ENCODE results near the gene MTCL1.
"Not testable (repeated sequence)": the region's sequence is repeated elsewhere in the genome, so short reads cannot be mapped to it uniquely, and the experiment has no call there.

Gene MTCL1

GRCh38 chr18:8754995-8755960, 49.9 kb downstream of the MTCL1 start:
- in situ Hi-C loops (cut with HindIII; ENCODE audit: low pct_ligation_motif_present, low pct_unique_long_range_greater_than_20kb, low sequenced_read_pairs), result no loop called here
- peak; percentile 59 for DNase-seq

GRCh38 chr18:8756571-8756970, 51.2 kb downstream of the MTCL1 start:
- in situ Hi-C loops (cut with HindIII; ENCODE audit: low pct_ligation_motif_present, low pct_unique_long_range_greater_than_20kb, low sequenced_read_pairs), result no loop called here
- no peak for DNase-seq

GRCh38 chr18:8757396-8757997, 52.1 kb downstream of the MTCL1 start:
- in situ Hi-C loops (cut with HindIII; ENCODE audit: low pct_ligation_motif_present, low pct_unique_long_range_greater_than_20kb, low sequenced_read_pairs), result no loop called here
- DNase-seq, result no peak

GRCh38 chr18:8758466-8758865, 53.1 kb downstream of the MTCL1 start:
- no peak for DNase-seq
- in situ Hi-C loops (cut with HindIII; ENCODE audit: low pct_ligation_motif_present, low pct_unique_long_range_greater_than_20kb, low sequenced_read_pairs), result no loop called here

GRCh38 chr18:8760984-8761383, 55.6 kb downstream of the MTCL1 start:
- DNase-seq, result no peak
- in situ Hi-C loops (cut with HindIII; ENCODE audit: low pct_ligation_motif_present, low pct_unique_long_range_greater_than_20kb, low sequenced_read_pairs), result no loop called here

GRCh38 chr18:8761535-8761934, 56.2 kb downstream of the MTCL1 start:
- DNase-seq; in situ Hi-C loops (cut with HindIII; ENCODE audit: low pct_ligation_motif_present, low pct_unique_long_range_greater_than_20kb, low sequenced_read_pairs): not testable (repeated sequence)

GRCh38 chr18:8762968-8763367, 57.6 kb downstream of the MTCL1 start:
- no peak for DNase-seq

GRCh38 chr18:8763611-8764010, 58.3 kb downstream of the MTCL1 start:
- DNase-seq, result no peak
- in situ Hi-C loops (cut with HindIII; ENCODE audit: low pct_ligation_motif_present, low pct_unique_long_range_greater_than_20kb, low sequenced_read_pairs), result no loop called here

More at GRCh38 chr18:8762968-8763367, 57.6 kb downstream of the MTCL1 start:
- in situ Hi-C loops (cut with HindIII; ENCODE audit: low pct_ligation_motif_present, low pct_unique_long_range_greater_than_20kb, low sequenced_read_pairs), result no loop called here

- no peak for DNase-seq
- in situ Hi-C loops (cut with HindIII; ENCODE audit: low pct_ligation_motif_present, low pct_unique_long_range_greater_than_20kb, low sequenced_read_pairs), result no loop called here
Observed at GRCh38 chr18:8765783-8766463, 60.6 kb downstream of the MTCL1 start.

- DNase-seq, result no peak
- in situ Hi-C loops (cut with HindIII; ENCODE audit: low pct_ligation_motif_present, low pct_unique_long_range_greater_than_20kb, low sequenced_read_pairs), result no loop called here
Observed at GRCh38 chr18:8766559-8767293, 61.4 kb downstream of the MTCL1 start.

GRCh38 chr18:8767340-8767739, 62.0 kb downstream of the MTCL1 start:
- in situ Hi-C loops (cut with HindIII; ENCODE audit: low pct_ligation_motif_present, low pct_unique_long_range_greater_than_20kb, low sequenced_read_pairs), result no loop called here
- no peak for DNase-seq

GRCh38 chr18:8769509-8770095, 64.2 kb downstream of the MTCL1 start:
- in situ Hi-C loops (cut with HindIII; ENCODE audit: low pct_ligation_motif_present, low pct_unique_long_range_greater_than_20kb, low sequenced_read_pairs), result no loop called here
- DNase-seq, result no peak

- no peak for DNase-seq
- in situ Hi-C loops (cut with HindIII; ENCODE audit: low pct_ligation_motif_present, low pct_unique_long_range_greater_than_20kb, low sequenced_read_pairs), result no loop called here
Observed at GRCh38 chr18:8770657-8771056, 65.3 kb downstream of the MTCL1 start.

- in situ Hi-C loops (cut with HindIII; ENCODE audit: low pct_ligation_motif_present, low pct_unique_long_range_greater_than_20kb, low sequenced_read_pairs), result no loop called here
- peak; percentile 46 for DNase-seq
Observed at GRCh38 chr18:8771930-8772329, 66.6 kb downstream of the MTCL1 start.

- DNase-seq, result no peak
- in situ Hi-C loops (cut with HindIII; ENCODE audit: low pct_ligation_motif_present, low pct_unique_long_range_greater_than_20kb, low sequenced_read_pairs), result no loop called here
Observed at GRCh38 chr18:8773980-8774379, 68.6 kb downstream of the MTCL1 start.

- in situ Hi-C loops (cut with HindIII; ENCODE audit: low pct_ligation_motif_present, low pct_unique_long_range_greater_than_20kb, low sequenced_read_pairs), result no loop called here
- no peak for DNase-seq
Observed at GRCh38 chr18:8776013-8776943, 70.9 kb downstream of the MTCL1 start.

GRCh38 chr18:8777846-8778245, 72.5 kb downstream of the MTCL1 start:
- in situ Hi-C loops (cut with HindIII; ENCODE audit: low pct_ligation_motif_present, low pct_unique_long_range_greater_than_20kb, low sequenced_read_pairs), result no loop called here
- no peak for DNase-seq

Data from ACHN (cell line).